A673 (cell line): ENCODE results near the gene PLEKHG3.

Experiments
- CTCF ChIP-seq: fragments of 300-800, 200-600 bp; sonication (generic); conservative IDR thresholded peaks from 2 replicates; pipeline ENCODE4 v1.5.1; 2017; ENCODE audit warnings: low read depth, mild to moderate bottlenecking, antibody characterized with exemption, low read length, moderate library complexity, mixed read lengths
- EZH2 ChIP-seq: fragments of 200-600 bp; sonication (generic); IDR thresholded peaks from 2 replicates; pipeline ENCODE4 v1.6.1; 2017; ENCODE audit warnings: borderline replicate concordance, low read depth, mild to moderate bottlenecking, mixed read lengths, antibody characterized with exemption, low read length; ENCODE audit not compliant: poor library complexity, severe bottlenecking

DNA sequence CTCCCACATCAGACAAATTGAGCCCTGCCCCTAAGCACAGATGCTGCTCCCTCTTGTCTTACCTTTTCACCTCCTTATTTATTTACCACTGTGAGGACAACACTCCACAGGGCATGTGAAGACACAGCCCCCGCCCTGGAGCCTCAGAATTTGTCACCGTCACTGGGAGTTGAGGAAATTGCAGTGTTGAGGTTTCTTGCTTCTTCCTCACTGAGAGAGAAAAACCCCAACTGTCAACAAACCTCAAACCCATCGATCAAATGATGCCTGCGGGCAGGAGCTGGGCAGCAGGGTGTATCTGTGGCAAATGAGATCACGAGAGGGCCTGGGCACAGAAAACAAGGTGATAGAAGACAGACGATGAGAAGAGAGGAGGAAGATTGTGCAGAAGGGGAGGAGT is 30.5 kb upstream of the PLEKHG3 start:
- TF ChIP-seq CTCF (no peak), EZH2 (no peak)
